ENCODE measurements around the gene SFMBT1. TPM values are rescaled to one million over a fixed set of nuclear protein-coding genes. Genes with fewer than 3 reads are reported as not detected.

The SFMBT1 gene
- total and polyA plus RNA-seq, 2 experiments from 2014 or later: 3.4 to 6.1 TPM

DNA sequence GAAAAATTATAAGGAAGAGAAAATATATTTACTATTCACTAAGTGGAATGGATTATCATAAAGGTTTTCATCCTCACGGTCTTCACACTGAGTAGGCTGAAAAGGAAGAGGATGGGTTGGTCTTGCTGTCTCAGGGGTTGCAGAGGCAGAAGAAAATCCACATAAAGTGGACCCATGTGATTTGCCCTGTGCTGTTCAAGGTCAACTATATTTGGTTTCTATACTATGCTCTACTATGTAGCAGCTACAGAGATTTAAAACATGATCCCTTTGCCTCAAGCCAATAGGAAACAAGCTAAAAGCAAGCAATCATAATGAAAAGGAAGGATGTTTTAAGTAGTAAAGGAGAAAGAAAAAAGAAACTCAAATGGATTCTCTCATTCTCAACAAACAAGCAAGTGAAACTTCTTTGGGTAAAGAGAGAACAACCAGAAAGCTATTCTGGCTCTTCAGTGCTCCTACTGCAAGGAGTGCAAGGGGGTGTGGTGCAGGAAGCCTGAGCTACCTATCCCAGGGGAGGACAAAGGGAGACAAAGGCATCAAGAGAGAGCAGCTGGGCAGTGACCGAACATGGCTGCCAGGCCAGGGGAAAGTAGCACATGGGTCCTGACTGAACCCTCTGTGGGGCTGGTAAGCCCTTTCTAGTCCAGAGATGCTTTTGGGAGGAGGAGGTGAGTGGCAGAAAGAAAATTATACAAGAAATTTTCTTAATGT, 35.9 kb downstream of the SFMBT1 start:
- Histone ChIP-seq H3K36me3 (no peaks in the 10 kb centered on the region), H3K4me1 (ENCODE audit: low read depth) (peaks cover 8% of the 10 kb centered on the region), H3K27ac (no peak overlapping the region), H3K4me3 (no peak overlapping the region), H3K27me3 (no peaks in the 10 kb centered on the region), H3K9me3 (ENCODE audit: low read depth) (no peaks in the 10 kb centered on the region)
- no peak for TF ChIP-seq CTCF (IDR thresholded peaks at IDR 0.05; ENCODE audit: low read depth, low read length)
- peak in 1 of 2 donors; percentile 9 for DNase-seq (ENCODE audit: low read depth in 1 of 2, low spot score in 1 of 2)

DNA sequence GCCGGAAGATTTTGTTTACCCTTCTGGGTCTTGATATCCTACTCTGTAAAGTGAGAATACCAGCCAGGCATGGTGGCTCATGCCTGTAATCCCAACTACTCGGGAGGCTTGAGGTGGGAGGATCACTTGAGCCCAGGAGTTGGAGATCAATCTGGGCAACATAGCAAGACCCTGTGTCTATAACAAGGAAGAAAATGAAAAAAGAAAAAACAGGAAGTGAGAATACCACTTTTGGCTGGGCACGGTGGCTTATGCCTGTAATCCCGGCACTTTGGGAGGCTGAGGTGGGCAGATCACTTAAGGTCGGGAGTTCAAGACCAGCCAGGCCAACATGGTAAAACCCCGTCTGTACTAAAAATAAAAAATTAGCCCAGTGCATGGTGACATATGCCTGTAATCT, 36.9 kb downstream of the SFMBT1 start:
- no peak for TF ChIP-seq CTCF (IDR thresholded peaks at IDR 0.05; ENCODE audit: low read depth, low read length)
- H3K9me3 ChIP-seq (ENCODE audit: low read depth): no peaks in the 10 kb centered on the region
- H3K4me1 ChIP-seq (ENCODE audit: low read depth): peaks cover 8% of the 10 kb centered on the region
- no peak for DNase-seq (ENCODE audit: low read depth in 1 of 2, low spot score in 1 of 2)
- no peak overlapping the region for H3K4me3 ChIP-seq
- no peaks in the 10 kb centered on the region for H3K36me3 ChIP-seq
- no peaks in the 10 kb centered on the region for H3K27me3 ChIP-seq
- no peak overlapping the region for H3K27ac ChIP-seq

- no peaks in the 10 kb centered on the region for H3K36me3 ChIP-seq
- no peak for TF ChIP-seq CTCF (IDR thresholded peaks at IDR 0.05; ENCODE audit: low read depth, low read length)
- H3K4me1 ChIP-seq (ENCODE audit: low read depth): peaks cover 8% of the 10 kb centered on the region
- no peak overlapping the region for H3K4me3 ChIP-seq
- no peak for DNase-seq (ENCODE audit: low read depth in 1 of 2, low spot score in 1 of 2)
- H3K27me3 ChIP-seq: no peaks in the 10 kb centered on the region
- no peak overlapping the region for H3K27ac ChIP-seq
- H3K9me3 ChIP-seq (ENCODE audit: low read depth): no peaks in the 10 kb centered on the region
These were observed 39.9 kb downstream of the SFMBT1 start for GRCh38 chr3:53005854-53006513.

DNA sequence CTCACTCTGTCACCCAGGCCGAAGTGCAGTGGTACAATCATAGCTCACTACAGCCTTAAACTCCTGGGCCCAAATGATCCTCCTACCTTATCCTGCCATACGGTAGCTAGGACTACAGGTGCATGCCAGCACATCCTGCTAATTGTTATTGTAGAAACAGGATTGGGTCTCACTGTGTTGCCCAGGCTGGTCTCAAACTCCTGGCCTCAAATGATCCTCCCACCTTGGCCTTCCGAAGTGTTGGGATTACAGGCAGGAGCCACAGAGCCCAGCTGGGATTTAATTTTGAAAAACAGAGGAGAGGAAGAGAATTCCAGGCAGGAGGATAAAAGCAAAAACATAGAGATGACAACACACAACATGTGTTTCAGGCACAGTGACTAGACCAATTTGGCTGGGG, 40.5 kb downstream of the SFMBT1 start:
- Histone ChIP-seq H3K4me1 (ENCODE audit: low read depth) (peaks cover 8% of the 10 kb centered on the region), H3K9me3 (ENCODE audit: low read depth) (no peaks in the 10 kb centered on the region), H3K4me3 (no peak overlapping the region), H3K27ac (no peak overlapping the region), H3K36me3 (no peaks in the 10 kb centered on the region), H3K27me3 (no peaks in the 10 kb centered on the region)
- DNase-seq (ENCODE audit: low read depth in 1 of 2, low spot score in 1 of 2): no peak
- no peak for TF ChIP-seq CTCF (IDR thresholded peaks at IDR 0.05; ENCODE audit: low read depth, low read length)

GRCh38 chr3:53003320-53003719, 42.6 kb downstream of the SFMBT1 start:
- H3K4me1 ChIP-seq (ENCODE audit: low read depth): no peaks in the 10 kb centered on the region
- DNase-seq (ENCODE audit: low read depth in 1 of 2, low spot score in 1 of 2): no peak
- TF ChIP-seq CTCF (IDR thresholded peaks at IDR 0.05; ENCODE audit: low read depth, low read length): no peak
- H3K27me3 ChIP-seq: no peaks in the 10 kb centered on the region
- no peak overlapping the region for H3K4me3 ChIP-seq
- H3K27ac ChIP-seq: no peak overlapping the region
- no peaks in the 10 kb centered on the region for H3K9me3 ChIP-seq (ENCODE audit: low read depth)
- no peaks in the 10 kb centered on the region for H3K36me3 ChIP-seq

All from cardiac muscle cell (in vitro differentiated cells and primary cell).